Brain microvascular endothelial cell (primary cell): ENCODE data around the gene RFWD3.

Experiments used
- DNase-seq: peaks from one replicate; pipeline ENCODE4 v3.0.0-alpha.2; 2020
- H3K27ac ChIP-seq: fragments of 250-450 bp; sonication (Bioruptor Pico); 2 replicates; pipeline ENCODE4 v1.5.1; 2020; ENCODE audit warnings: mild to moderate bottlenecking, moderate library complexity
- H3K27me3 ChIP-seq: fragments of 250-450 bp; sonication (Bioruptor Pico); replicated peaks from 2 replicates; pipeline ENCODE4 v1.5.1; 2020; ENCODE audit warnings: mild to moderate bottlenecking
- H3K36me3 ChIP-seq: fragments of 250-450 bp; sonication (Bioruptor Pico); replicated peaks from 2 replicates; pipeline ENCODE4 v1.5.1; 2020; ENCODE audit warnings: mild to moderate bottlenecking
- H3K4me3 ChIP-seq: 2 replicates; pipeline ENCODE4 v1.5.1; 2011; ENCODE audit warnings: low read depth, mild to moderate bottlenecking, control low read depth, low read length, moderate library complexity
- CTCF ChIP-seq: IDR thresholded peaks from 2 replicates; pipeline ENCODE4 v1.5.1; 2011; ENCODE audit warnings: low read depth, mild to moderate bottlenecking, moderate library complexity, low read length, control low read depth, inconsistent platforms; ENCODE audit errors: missing control alignments
- in situ Hi-C: cut with HindIII; loops from 2 replicates; pipeline ENCODE4 v1.10.0; 2017; ENCODE audit warnings: low sequenced_read_pairs, low pct_ligation_motif_present

RFWD3 gene

GRCh38 chr16:74596586-74596985 lies 70.1 kb downstream of the RFWD3 start:
- DNase-seq, result no peak
- in situ Hi-C loops, result no loop called here
- H3K27me3 ChIP-seq, result no peaks in the 10 kb centered on the region
- TF ChIP-seq CTCF, result no peak
- no peak overlapping the region for H3K4me3 ChIP-seq
- peaks cover 2% of the 10 kb centered on the region for H3K36me3 ChIP-seq
- H3K27ac ChIP-seq, result no peak overlapping the region

- TF ChIP-seq CTCF, result no peak
- in situ Hi-C loops, result no loop called here
- Histone ChIP-seq H3K4me3 (no peak overlapping the region), H3K27ac (no peak overlapping the region), H3K36me3 (peaks cover 2% of the 10 kb centered on the region), H3K27me3 (no peaks in the 10 kb centered on the region)
- no peak for DNase-seq
Observed at GRCh38 chr16:74592847-74593246, 73.8 kb downstream of the RFWD3 start.

GRCh38 chr16:74591876-74592650 lies 74.6 kb downstream of the RFWD3 start:
- in situ Hi-C loops, result no loop called here
- DNase-seq, result no peak

GRCh38 chr16:74586948-74587347 lies 79.7 kb downstream of the RFWD3 start:
- no peaks in the 10 kb centered on the region for H3K36me3 ChIP-seq
- no peak overlapping the region for H3K4me3 ChIP-seq
- DNase-seq, result no peak
- no peaks in the 10 kb centered on the region for H3K27me3 ChIP-seq
- no peak for TF ChIP-seq CTCF
- H3K27ac ChIP-seq, result no peak overlapping the region
- in situ Hi-C loops, result no loop called here

More at GRCh38 chr16:74591876-74592650, 74.6 kb downstream of the RFWD3 start:
- Histone ChIP-seq H3K27me3 (no peaks in the 10 kb centered on the region), H3K27ac (no peak overlapping the region), H3K4me3 (no peak overlapping the region), H3K36me3 (peaks cover 2% of the 10 kb centered on the region)
- no peak for TF ChIP-seq CTCF

- in situ Hi-C loops, result no loop called here
- H3K4me3 ChIP-seq, result no peak overlapping the region
- no peak overlapping the region for H3K27ac ChIP-seq
- TF ChIP-seq CTCF, result no peak
- H3K36me3 ChIP-seq, result no peaks in the 10 kb centered on the region
- H3K27me3 ChIP-seq, result no peaks in the 10 kb centered on the region
- DNase-seq, result no peak
Observed at GRCh38 chr16:74585846-74586443, 80.7 kb downstream of the RFWD3 start.
